Tibial nerve (tissue), 4 donors: Measurements from ENCODE around the gene TSSK3. TPM values are rescaled to one million over a fixed set of nuclear protein-coding genes. Genes with fewer than 3 reads are reported as not detected.

Experiments used
- DNase-seq, 2 donors: peaks; one replicate each; pipeline ENCODE4 v3.0.0-alpha.2; 2019; ENCODE audit warnings: low spot score in 2 of 2
- H3K27ac ChIP-seq, 4 donors: fragments of 200-600 bp; sonication (generic) in 3 of 4; one replicate each; pipeline ENCODE4 v1.5.1; 2017 to 2019; ENCODE audit warnings: mild to moderate bottlenecking in 1 of 4
- H3K27me3 ChIP-seq, 2 donors: fragments of 200-600 bp; sonication (generic) in 1 of 2; one replicate each; pipeline versions ENCODE4 v1.5.1 to v1.6.0; 2017 to 2019
- H3K36me3 ChIP-seq, 3 donors: fragments of 200-600 bp; sonication (generic); one replicate each; pipeline ENCODE4 v1.5.1; 2018 to 2019
- H3K4me1 ChIP-seq, 4 donors: fragments of 200-600 bp; sonication (generic) in 3 of 4; one replicate each; pipeline ENCODE4 v1.5.1; 2017 to 2019
- H3K4me3 ChIP-seq, 4 donors: fragments of 200-600 bp; sonication (generic) in 3 of 4; one replicate each; pipeline ENCODE4 v1.5.1; 2017 to 2019; ENCODE audit warnings: mild to moderate bottlenecking in 1 of 4, moderate library complexity in 1 of 4
- H3K9me3 ChIP-seq, 4 donors: fragments of 200-600 bp; sonication (generic) in 3 of 4; one replicate each; pipeline ENCODE4 v1.5.1; 2017 to 2019
- EP300 ChIP-seq, 2 donors: sonication (generic); formaldehyde crosslinking; IDR thresholded peaks; one replicate each; pipeline ENCODE4 v1.6.1; 2017; ENCODE audit warnings: antibody characterized with exemption in 2 of 2, mild to moderate bottlenecking in 1 of 2
- POLR2A ChIP-seq, 2 donors: fragments of 450-650 bp; IDR thresholded peaks; one replicate each; pipeline ENCODE4 v1.6.1; 2017; ENCODE audit warnings: antibody characterized with exemption in 2 of 2, mild to moderate bottlenecking in 2 of 2, moderate library complexity in 2 of 2
- WGBS, 2 donors: methylation state at CpG; one replicate each; pipeline ENCODE4 v1.1.5; 2018; 5-methylcytosine and 5-hydroxymethylcytosine counted together
- total RNA-seq, 4 donors: library from RNA; depleted of rRNA; stranded (reverse); fragments of >200 nt; gene quantifications; one replicate each; pipeline ENCODE4 v1.1.0, GENCODE V29; 2016
- TF ChIP-seq, protein P1 (sequence below), 5 experiments: fragments of 200-600 bp in 3 of 5; fragments of 450-650 bp in 2 of 5; sonication (generic) in 3 of 5; IDR thresholded peaks; one replicate each; pipeline ENCODE4 v1.5.1; 2016 to 2019; ENCODE audit warnings: antibody characterized with exemption in 5 of 5, mild to moderate bottlenecking in 3 of 5, moderate library complexity in 2 of 5

The TSSK3 gene
- total RNA-seq, 4 donors from 2014 or later: 0.44 to 1.5 (median 1.2) TPM

GRCh38 chr1:32373996-32374592, 11.8 kb downstream of the TSSK3 start:
- H3K36me3 ChIP-seq: peaks cover 2 to 96% (median 21%) of the 10 kb centered on the region in 3 donors
- no peaks in the 10 kb centered on the region for H3K27me3 ChIP-seq
- H3K27ac ChIP-seq: no peak overlapping the region
- no peak overlapping the region for H3K4me3 ChIP-seq
- DNase-seq: no peak
- no peaks in the 10 kb centered on the region for H3K9me3 ChIP-seq
- 50 to 61% methylated on average over 1 of the region's 1 CpG for WGBS, 2 donors
- H3K4me1 ChIP-seq: no peaks in the 10 kb centered on the region
- TF ChIP-seq POLR2A (IDR thresholded peaks at IDR 0.05): no peak
- TF ChIP-seq, protein P1, sequence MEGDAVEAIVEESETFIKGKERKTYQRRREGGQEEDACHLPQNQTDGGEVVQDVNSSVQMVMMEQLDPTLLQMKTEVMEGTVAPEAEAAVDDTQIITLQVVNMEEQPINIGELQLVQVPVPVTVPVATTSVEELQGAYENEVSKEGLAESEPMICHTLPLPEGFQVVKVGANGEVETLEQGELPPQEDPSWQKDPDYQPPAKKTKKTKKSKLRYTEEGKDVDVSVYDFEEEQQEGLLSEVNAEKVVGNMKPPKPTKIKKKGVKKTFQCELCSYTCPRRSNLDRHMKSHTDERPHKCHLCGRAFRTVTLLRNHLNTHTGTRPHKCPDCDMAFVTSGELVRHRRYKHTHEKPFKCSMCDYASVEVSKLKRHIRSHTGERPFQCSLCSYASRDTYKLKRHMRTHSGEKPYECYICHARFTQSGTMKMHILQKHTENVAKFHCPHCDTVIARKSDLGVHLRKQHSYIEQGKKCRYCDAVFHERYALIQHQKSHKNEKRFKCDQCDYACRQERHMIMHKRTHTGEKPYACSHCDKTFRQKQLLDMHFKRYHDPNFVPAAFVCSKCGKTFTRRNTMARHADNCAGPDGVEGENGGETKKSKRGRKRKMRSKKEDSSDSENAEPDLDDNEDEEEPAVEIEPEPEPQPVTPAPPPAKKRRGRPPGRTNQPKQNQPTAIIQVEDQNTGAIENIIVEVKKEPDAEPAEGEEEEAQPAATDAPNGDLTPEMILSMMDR (IDR thresholded peaks at IDR 0.05): no peak
- TF ChIP-seq EP300 (IDR thresholded peaks at IDR 0.05): no peak

- Histone ChIP-seq H3K4me3 (no peak overlapping the region), H3K27ac (no peak overlapping the region), H3K4me1 (peaks cover 0 to 11% (median 0%) of the 10 kb centered on the region in 4 donors), H3K9me3 (no peaks in the 10 kb centered on the region), H3K36me3 (peaks cover 2 to 99% (median 27%) of the 10 kb centered on the region in 3 donors), H3K27me3 (no peaks in the 10 kb centered on the region)
- no peak for DNase-seq
- 92 to 96% methylated on average over 9 to 11 of the region's 11 CpGs for WGBS, 2 donors
- TF ChIP-seq POLR2A (IDR thresholded peaks at IDR 0.05) (no peak), EP300 (IDR thresholded peaks at IDR 0.05) (no peak)
- TF ChIP-seq, protein P1 (IDR thresholded peaks at IDR 0.05): no peak
These were observed 13.9 kb downstream of the TSSK3 start for GRCh38 chr1:32376199-32376598.

DNA sequence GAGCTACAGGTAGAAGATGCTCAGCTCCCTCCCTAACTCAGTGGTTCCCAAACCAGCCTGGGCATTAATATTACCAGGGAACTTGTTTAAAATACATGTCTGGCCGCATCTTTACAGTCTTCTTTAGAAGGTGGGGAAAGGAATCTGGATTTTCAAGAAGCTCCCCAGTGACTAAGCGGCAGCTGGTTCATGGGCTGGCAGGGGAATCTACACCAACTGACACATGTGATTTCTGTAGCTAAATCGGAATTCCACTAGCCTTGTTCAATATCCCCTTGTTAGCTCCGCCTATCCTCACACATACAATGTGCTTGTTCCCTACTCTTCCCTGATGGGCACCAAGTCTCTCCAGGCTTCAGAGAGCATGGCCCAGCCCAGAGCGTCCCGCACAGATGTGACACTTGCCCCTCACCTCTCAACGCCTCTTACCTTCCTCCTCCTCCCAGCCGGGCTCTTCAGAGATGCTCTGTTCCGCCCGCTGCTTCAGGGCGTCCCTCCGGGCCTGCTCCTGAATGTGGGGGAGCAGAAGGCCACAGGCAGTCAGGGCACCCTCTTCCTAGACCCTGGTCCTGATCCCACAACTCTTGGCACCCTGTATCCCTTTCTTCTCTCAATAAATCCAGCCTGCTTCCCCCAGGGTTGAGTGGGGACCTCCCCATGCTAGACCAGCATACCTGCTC, 15.3 kb downstream of the TSSK3 start:
- H3K27me3 ChIP-seq: no peaks in the 10 kb centered on the region
- H3K9me3 ChIP-seq: no peaks in the 10 kb centered on the region
- peaks cover 2 to 100% (median 35%) of the 10 kb centered on the region in 3 donors for H3K36me3 ChIP-seq
- H3K4me3 ChIP-seq: no peak overlapping the region
- 85 to 92% methylated on average over 12 of the region's 12 CpGs for WGBS, 2 donors
- TF ChIP-seq, protein P1 (IDR thresholded peaks at IDR 0.05): no peak
- TF ChIP-seq EP300 (IDR thresholded peaks at IDR 0.05): no peak
- no peak for TF ChIP-seq POLR2A (IDR thresholded peaks at IDR 0.05)
- DNase-seq: no peak
- H3K27ac ChIP-seq: no peak overlapping the region
- peaks cover 0 to 11% (median 0%) of the 10 kb centered on the region in 4 donors for H3K4me1 ChIP-seq

GRCh38 chr1:32380057-32380456, 17.7 kb downstream of the TSSK3 start:
- H3K4me3 ChIP-seq: no peak overlapping the region
- H3K27ac ChIP-seq: peak overlapping the region in 2 of 4 donors; percentile 55 to 70
- DNase-seq: no peak
- no peaks in the 10 kb centered on the region for H3K27me3 ChIP-seq
- H3K36me3 ChIP-seq: peaks cover 2 to 100% (median 35%) of the 10 kb centered on the region in 3 donors
- peaks cover 0 to 11% (median 0%) of the 10 kb centered on the region in 4 donors for H3K4me1 ChIP-seq
- TF ChIP-seq, protein P1 (IDR thresholded peaks at IDR 0.05): no peak
- TF ChIP-seq EP300 (IDR thresholded peaks at IDR 0.05) (peak in 1 of 2 donors; percentile 8), POLR2A (IDR thresholded peaks at IDR 0.05) (no peak)
- no peaks in the 10 kb centered on the region for H3K9me3 ChIP-seq
- 56 to 62% methylated on average over 9 of the region's 9 CpGs for WGBS, 2 donors
